Measurements from ENCODE around the gene KCTD15.

Gene KCTD15

GRCh38 chr19:33841685-33842084, 45.0 kb downstream of the KCTD15 start:
- no peak overlapping the region for H2BK15ac ChIP-seq (ENCODE audit: low read depth, poor library complexity, severe bottlenecking)
- H3K27me3 ChIP-seq (ENCODE audit: control insufficient read depth in 1 of 2, insufficient read depth in 1 of 2, low read length in 2 of 2), result peaks cover 8 to 13% of the 10 kb centered on the region in 2 experiments
- no peaks in the 10 kb centered on the region for H3K9me3 ChIP-seq (ENCODE audit: control insufficient read depth, low read length)
- H3K18ac ChIP-seq (ENCODE audit: low read depth in 1 of 2, low read length in 2 of 2), result no peak overlapping the region
- 75% methylated on average over 5 of the region's 5 CpGs for WGBS
- no peaks in the 10 kb centered on the region for H3K36me3 ChIP-seq (ENCODE audit: control insufficient read depth in 1 of 2, insufficient read depth in 2 of 2, low read depth in 1 of 2, low read length in 2 of 2)
- no peak overlapping the region for H3K14ac ChIP-seq (ENCODE audit: low read length in 2 of 2)
- H2AFZ ChIP-seq (ENCODE audit: low read depth, low read length), result no peak overlapping the region
- H3K4me1 ChIP-seq (ENCODE audit: control insufficient read depth, insufficient read depth, low read depth, low read length), result no peaks in the 10 kb centered on the region
- H4K91ac ChIP-seq (ENCODE audit: low read length), result no peak overlapping the region
- no peak overlapping the region for H2BK5ac ChIP-seq (ENCODE audit: low read depth, low read length, poor library complexity, severe bottlenecking)
- no peak overlapping the region for H2AK5ac ChIP-seq (ENCODE audit: low read length, severe bottlenecking)
- H3K79me1 ChIP-seq (replicated peaks; ENCODE audit: low read length, poor library complexity, severe bottlenecking), result no peaks in the 10 kb centered on the region
- no peak overlapping the region for H2BK12ac ChIP-seq (ENCODE audit: low read length in 2 of 2)
- H2BK120ac ChIP-seq (ENCODE audit: low read depth, low read length), result no peak overlapping the region
- H3K4me3 ChIP-seq (ENCODE audit: insufficient read depth in 1 of 2, low read depth in 1 of 2, low read length in 2 of 2), result no peak overlapping the region
- H3K4ac ChIP-seq (ENCODE audit: low read depth in 1 of 2, low read length in 2 of 2), result no peak overlapping the region
- DNase-seq, result no peak
- H3K9ac ChIP-seq (ENCODE audit: low read length), result no peak overlapping the region
- no peak overlapping the region for H3K4me2 ChIP-seq (ENCODE audit: low read length, poor library complexity, severe bottlenecking)
- H3K23ac ChIP-seq (ENCODE audit: low read length in 2 of 2), result no peak overlapping the region
- no peak overlapping the region for H3K27ac ChIP-seq (ENCODE audit: low read length, poor library complexity, severe bottlenecking)
- no peak overlapping the region for H4K8ac ChIP-seq (ENCODE audit: low read length)

- H3K27me3 ChIP-seq (ENCODE audit: control insufficient read depth in 1 of 2, insufficient read depth in 1 of 2, low read length in 2 of 2), result peaks cover 8 to 13% of the 10 kb centered on the region in 2 experiments
- no peak overlapping the region for H2BK120ac ChIP-seq (ENCODE audit: low read depth, low read length)
- no peak overlapping the region for H2BK5ac ChIP-seq (ENCODE audit: low read depth, low read length, poor library complexity, severe bottlenecking)
- no peak overlapping the region for H3K14ac ChIP-seq (ENCODE audit: low read length in 2 of 2)
- no peak overlapping the region for H4K91ac ChIP-seq (ENCODE audit: low read length)
- H3K27ac ChIP-seq (ENCODE audit: low read length, poor library complexity, severe bottlenecking), result no peak overlapping the region
- WGBS, result 77% methylated on average over 1 of the region's 3 CpGs
- no peak overlapping the region for H3K9ac ChIP-seq (ENCODE audit: low read length)
- H2BK15ac ChIP-seq (ENCODE audit: low read depth, poor library complexity, severe bottlenecking), result no peak overlapping the region
- H2BK12ac ChIP-seq (ENCODE audit: low read length in 2 of 2), result no peak overlapping the region
- H4K8ac ChIP-seq (ENCODE audit: low read length), result no peak overlapping the region
- no peak overlapping the region for H2AFZ ChIP-seq (ENCODE audit: low read depth, low read length)
- H3K4me3 ChIP-seq (ENCODE audit: insufficient read depth in 1 of 2, low read depth in 1 of 2, low read length in 2 of 2), result no peak overlapping the region
- no peak for DNase-seq
- H3K36me3 ChIP-seq (ENCODE audit: control insufficient read depth in 1 of 2, insufficient read depth in 2 of 2, low read depth in 1 of 2, low read length in 2 of 2), result no peaks in the 10 kb centered on the region
- no peak overlapping the region for H3K18ac ChIP-seq (ENCODE audit: low read depth in 1 of 2, low read length in 2 of 2)
- no peaks in the 10 kb centered on the region for H3K9me3 ChIP-seq (ENCODE audit: control insufficient read depth, low read length)
- H3K4me2 ChIP-seq (ENCODE audit: low read length, poor library complexity, severe bottlenecking), result no peak overlapping the region
- H3K79me1 ChIP-seq (replicated peaks; ENCODE audit: low read length, poor library complexity, severe bottlenecking), result no peaks in the 10 kb centered on the region
- H2AK5ac ChIP-seq (ENCODE audit: low read length, severe bottlenecking), result no peak overlapping the region
- H3K4ac ChIP-seq (ENCODE audit: low read depth in 1 of 2, low read length in 2 of 2), result no peak overlapping the region
- H3K4me1 ChIP-seq (ENCODE audit: control insufficient read depth, insufficient read depth, low read depth, low read length), result no peaks in the 10 kb centered on the region
- H3K23ac ChIP-seq (ENCODE audit: low read length in 2 of 2), result no peak overlapping the region
These were observed 47.8 kb downstream of the KCTD15 start for GRCh38 chr19:33844478-33844877.

- Histone ChIP-seq H3K27ac (ENCODE audit: low read length, poor library complexity, severe bottlenecking) (no peak overlapping the region), H3K14ac (ENCODE audit: low read length in 2 of 2) (no peak overlapping the region), H3K9me3 (ENCODE audit: control insufficient read depth, low read length) (no peaks in the 10 kb centered on the region), H4K91ac (ENCODE audit: low read length) (no peak overlapping the region), H3K18ac (ENCODE audit: low read depth in 1 of 2, low read length in 2 of 2) (no peak overlapping the region), H3K4ac (ENCODE audit: low read depth in 1 of 2, low read length in 2 of 2) (no peak overlapping the region), H3K79me1 (replicated peaks; ENCODE audit: low read length, poor library complexity, severe bottlenecking) (no peaks in the 10 kb centered on the region), H2AFZ (ENCODE audit: low read depth, low read length) (no peak overlapping the region), H2AK5ac (ENCODE audit: low read length, severe bottlenecking) (no peak overlapping the region), H3K4me2 (ENCODE audit: low read length, poor library complexity, severe bottlenecking) (no peak overlapping the region), H3K27me3 (ENCODE audit: control insufficient read depth in 1 of 2, insufficient read depth in 1 of 2, low read length in 2 of 2) (peaks cover 1 to 7% of the 10 kb centered on the region in 2 experiments), H2BK5ac (ENCODE audit: low read depth, low read length, poor library complexity, severe bottlenecking) (no peak overlapping the region), H2BK15ac (ENCODE audit: low read depth, poor library complexity, severe bottlenecking) (no peak overlapping the region), H3K23ac (ENCODE audit: low read length in 2 of 2) (no peak overlapping the region), H2BK120ac (ENCODE audit: low read depth, low read length) (no peak overlapping the region), H3K9ac (ENCODE audit: low read length) (no peak overlapping the region), H3K4me3 (ENCODE audit: insufficient read depth in 1 of 2, low read depth in 1 of 2, low read length in 2 of 2) (no peak overlapping the region), H3K36me3 (ENCODE audit: control insufficient read depth in 1 of 2, insufficient read depth in 2 of 2, low read depth in 1 of 2, low read length in 2 of 2) (no peaks in the 10 kb centered on the region), H3K4me1 (ENCODE audit: control insufficient read depth, insufficient read depth, low read depth, low read length) (no peaks in the 10 kb centered on the region), H4K8ac (ENCODE audit: low read length) (no peak overlapping the region), H2BK12ac (ENCODE audit: low read length in 2 of 2) (no peak overlapping the region)
- 0% methylated on average over 1 of the region's 2 CpGs for WGBS
- DNase-seq, result no peak
These were observed 48.8 kb downstream of the KCTD15 start for GRCh38 chr19:33845498-33845897.

- no peak overlapping the region for H3K18ac ChIP-seq (ENCODE audit: low read depth in 1 of 2, low read length in 2 of 2)
- H2AK5ac ChIP-seq (ENCODE audit: low read length, severe bottlenecking), result no peak overlapping the region
- H3K27me3 ChIP-seq (ENCODE audit: control insufficient read depth in 1 of 2, insufficient read depth in 1 of 2, low read length in 2 of 2), result no peaks in the 10 kb centered on the region
- no peak overlapping the region for H2BK120ac ChIP-seq (ENCODE audit: low read depth, low read length)
- H4K91ac ChIP-seq (ENCODE audit: low read length), result no peak overlapping the region
- no peaks in the 10 kb centered on the region for H3K36me3 ChIP-seq (ENCODE audit: control insufficient read depth in 1 of 2, insufficient read depth in 2 of 2, low read depth in 1 of 2, low read length in 2 of 2)
- H3K79me1 ChIP-seq (replicated peaks; ENCODE audit: low read length, poor library complexity, severe bottlenecking), result no peaks in the 10 kb centered on the region
- H3K4ac ChIP-seq (ENCODE audit: low read depth in 1 of 2, low read length in 2 of 2), result no peak overlapping the region
- no peak overlapping the region for H3K4me2 ChIP-seq (ENCODE audit: low read length, poor library complexity, severe bottlenecking)
- DNase-seq, result no peak
- no peak overlapping the region for H3K23ac ChIP-seq (ENCODE audit: low read length in 2 of 2)
- H3K9ac ChIP-seq (ENCODE audit: low read length), result no peak overlapping the region
- H3K4me1 ChIP-seq (ENCODE audit: control insufficient read depth, insufficient read depth, low read depth, low read length), result no peaks in the 10 kb centered on the region
- H2AFZ ChIP-seq (ENCODE audit: low read depth, low read length), result no peak overlapping the region
- no peak overlapping the region for H2BK5ac ChIP-seq (ENCODE audit: low read depth, low read length, poor library complexity, severe bottlenecking)
- no peak overlapping the region for H3K4me3 ChIP-seq (ENCODE audit: insufficient read depth in 1 of 2, low read depth in 1 of 2, low read length in 2 of 2)
- H3K14ac ChIP-seq (ENCODE audit: low read length in 2 of 2), result no peak overlapping the region
- H3K9me3 ChIP-seq (ENCODE audit: control insufficient read depth, low read length), result no peaks in the 10 kb centered on the region
- no peak overlapping the region for H2BK15ac ChIP-seq (ENCODE audit: low read depth, poor library complexity, severe bottlenecking)
- no peak overlapping the region for H2BK12ac ChIP-seq (ENCODE audit: low read length in 2 of 2)
- WGBS, result 83% methylated on average over 5 of the region's 5 CpGs
- H3K27ac ChIP-seq (ENCODE audit: low read length, poor library complexity, severe bottlenecking), result no peak overlapping the region
- no peak overlapping the region for H4K8ac ChIP-seq (ENCODE audit: low read length)
These were observed 53.0 kb downstream of the KCTD15 start for GRCh38 chr19:33849551-33850147.

Data from mesenchymal stem cell (in vitro differentiated cells and primary cell).